ENCODE measurements around the gene SNRNP200.

The SNRNP200 gene

DNA sequence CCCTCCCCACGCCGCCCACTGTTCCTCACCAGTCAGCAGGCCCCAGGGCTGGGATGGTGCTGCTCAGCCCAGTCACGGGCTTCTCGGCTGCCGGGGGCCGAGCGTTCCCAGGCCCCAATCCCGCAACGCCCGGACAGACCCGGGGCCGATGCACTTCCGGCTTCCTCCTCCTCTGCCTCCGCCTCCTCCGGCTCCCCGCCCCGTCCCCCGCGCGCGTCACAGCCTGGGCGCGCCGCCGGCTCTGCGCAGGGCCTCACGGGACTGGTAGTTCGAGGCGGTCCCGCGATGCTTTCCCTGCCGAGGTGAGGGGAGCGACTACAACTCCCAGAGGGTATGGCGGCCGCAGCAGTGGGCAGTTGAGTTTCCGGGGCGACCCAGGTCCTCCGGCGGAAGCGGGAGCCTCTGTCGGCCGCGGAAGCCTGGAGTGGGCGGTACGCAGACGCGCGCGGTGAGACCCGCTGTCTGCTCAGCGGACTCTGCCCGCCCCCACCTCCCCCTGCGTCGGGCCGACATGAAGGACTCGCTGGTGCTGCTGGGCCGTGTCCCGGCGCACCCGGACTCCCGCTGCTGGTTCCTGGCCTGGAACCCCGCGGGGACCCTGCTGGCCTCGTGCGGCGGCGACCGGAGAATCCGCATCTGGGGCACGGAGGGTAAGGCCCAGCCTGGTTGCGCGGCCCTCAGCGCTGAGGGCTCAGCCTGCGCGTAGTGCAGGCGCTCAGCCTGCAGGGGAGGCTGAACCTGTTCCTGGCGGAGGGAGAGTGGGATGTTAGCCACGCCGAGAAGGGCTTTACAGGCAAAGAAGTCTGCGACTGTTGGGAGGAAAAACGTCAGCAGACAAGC lies 39.3 kb downstream of the SNRNP200 start, which contains the start of the genes CIAO1 and TMEM127:
Gene CIAO1 (plus strand): TSS at position 386 of the 840 bp plus-strand sequence. CDS start 126 bp downstream, at position 512.
Gene TMEM127 (minus strand): TSS at position 158 of the 840 bp plus-strand sequence. CDS start 616 bp downstream, outside the sequence.
- Histone ChIP-seq H3K4me1 (ENCODE audit: low read length) (peaks cover 26% of the 10 kb centered on the region), H2AFZ (ENCODE audit: low read length) (peak within 1 kb of the TSS; percentile 91), H3K4me3 (ENCODE audit: low read length) (peak within 1 kb of the TSS; percentile 100)

DNA sequence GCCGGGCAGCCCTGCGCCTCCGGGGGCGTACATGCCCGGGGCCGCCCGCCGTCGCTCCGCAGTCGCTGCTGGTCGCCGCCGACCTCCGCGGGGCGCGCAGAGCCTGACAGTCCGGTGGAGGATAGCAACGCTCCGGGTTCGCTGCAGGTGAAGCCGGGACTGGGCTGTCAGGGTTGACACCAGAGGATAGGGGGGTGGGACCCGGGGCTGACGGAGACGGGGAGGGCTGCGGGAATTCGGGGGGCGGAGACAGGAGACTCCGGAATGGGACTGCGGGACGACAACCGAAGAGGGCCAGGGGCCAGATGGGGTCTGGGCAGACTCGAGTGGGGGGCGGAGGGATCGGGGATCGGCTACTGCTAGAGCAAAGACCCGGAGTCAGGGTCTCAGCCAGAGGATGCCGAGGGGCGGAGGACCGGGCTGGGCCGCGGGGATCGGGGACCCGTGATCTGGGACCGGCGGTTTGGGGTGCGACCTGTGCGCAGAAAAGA lies 40.0 kb downstream of the SNRNP200 start:
- peak overlapping the region; percentile 71 for H2AFZ ChIP-seq (ENCODE audit: low read length)
- H3K36me3 ChIP-seq (replicated peaks; ENCODE audit: insufficient read depth, low read length) = peaks cover 11% of the 10 kb centered on the region; the same call in 1 of the 2 replicates
- H3K4me1 ChIP-seq (ENCODE audit: low read length) = peaks cover 33% of the 10 kb centered on the region
- DNase-seq = peak; percentile 15
- H3K9me3 ChIP-seq (replicated peaks; ENCODE audit: insufficient read depth, low read length) = no peaks in the 10 kb centered on the region
- H3K27ac ChIP-seq (ENCODE audit: low read length) = peak overlapping the region; percentile 49; the same call in 1 of the 2 replicates
- peak overlapping the region; percentile 87 for H3K9ac ChIP-seq (ENCODE audit: low read length)
- TF ChIP-seq, protein P1, sequence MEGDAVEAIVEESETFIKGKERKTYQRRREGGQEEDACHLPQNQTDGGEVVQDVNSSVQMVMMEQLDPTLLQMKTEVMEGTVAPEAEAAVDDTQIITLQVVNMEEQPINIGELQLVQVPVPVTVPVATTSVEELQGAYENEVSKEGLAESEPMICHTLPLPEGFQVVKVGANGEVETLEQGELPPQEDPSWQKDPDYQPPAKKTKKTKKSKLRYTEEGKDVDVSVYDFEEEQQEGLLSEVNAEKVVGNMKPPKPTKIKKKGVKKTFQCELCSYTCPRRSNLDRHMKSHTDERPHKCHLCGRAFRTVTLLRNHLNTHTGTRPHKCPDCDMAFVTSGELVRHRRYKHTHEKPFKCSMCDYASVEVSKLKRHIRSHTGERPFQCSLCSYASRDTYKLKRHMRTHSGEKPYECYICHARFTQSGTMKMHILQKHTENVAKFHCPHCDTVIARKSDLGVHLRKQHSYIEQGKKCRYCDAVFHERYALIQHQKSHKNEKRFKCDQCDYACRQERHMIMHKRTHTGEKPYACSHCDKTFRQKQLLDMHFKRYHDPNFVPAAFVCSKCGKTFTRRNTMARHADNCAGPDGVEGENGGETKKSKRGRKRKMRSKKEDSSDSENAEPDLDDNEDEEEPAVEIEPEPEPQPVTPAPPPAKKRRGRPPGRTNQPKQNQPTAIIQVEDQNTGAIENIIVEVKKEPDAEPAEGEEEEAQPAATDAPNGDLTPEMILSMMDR (IDR thresholded peaks at IDR 0.05; ENCODE audit: low read length) = no peak
- TF ChIP-seq EZH2phosphoT487 (IDR thresholded peaks at IDR 0.05; ENCODE audit: low read length) (no peak), EZH2 (optimal IDR thresholded peaks at IDR 0.05; ENCODE audit: low read depth, low read length) (no peak)
- H3F3A ChIP-seq (ENCODE audit: insufficient read depth, low read length) = peaks cover 16% of the 10 kb centered on the region
- H3K9me2 ChIP-seq (replicated peaks; ENCODE audit: insufficient read depth, low read length) = no peaks in the 10 kb centered on the region
- H4K20me1 ChIP-seq (ENCODE audit: insufficient read depth, low read length) = no peaks in the 10 kb centered on the region
- peaks cover 81% of the 10 kb centered on the region for H3K79me2 ChIP-seq (ENCODE audit: low read length)
- no peaks in the 10 kb centered on the region for H3K27me3 ChIP-seq (replicated peaks; ENCODE audit: insufficient read depth, low read length)
- H3K4me3 ChIP-seq (ENCODE audit: low read length) = peak overlapping the region; percentile 100
- peak overlapping the region; percentile 91; the same call in 1 of the 2 replicates for H3K4me2 ChIP-seq (ENCODE audit: low read depth, low read length)

More for the DNA sequence above, 39.3 kb downstream of the SNRNP200 start, which contains the start of the genes CIAO1 and TMEM127:
- Histone ChIP-seq H3K27me3 (replicated peaks; ENCODE audit: insufficient read depth, low read length) (no peaks in the 10 kb centered on the region), H4K20me1 (ENCODE audit: insufficient read depth, low read length) (no peaks in the 10 kb centered on the region), H3K9me2 (replicated peaks; ENCODE audit: insufficient read depth, low read length) (no peaks in the 10 kb centered on the region), H3K27ac (ENCODE audit: low read length) (peak within 1 kb of the TSS; percentile 60; the same call in 1 of the 2 replicates), H3K4me2 (ENCODE audit: low read depth, low read length) (peak within 1 kb of the TSS; percentile 91), H3F3A (ENCODE audit: insufficient read depth, low read length) (peaks cover 9% of the 10 kb centered on the region), H3K36me3 (replicated peaks; ENCODE audit: insufficient read depth, low read length) (peaks cover 11% of the 10 kb centered on the region; the same call in 1 of the 2 replicates), H3K9me3 (replicated peaks; ENCODE audit: insufficient read depth, low read length) (no peaks in the 10 kb centered on the region), H3K9ac (ENCODE audit: low read length) (peak within 1 kb of the TSS; percentile 87), H3K79me2 (ENCODE audit: low read length) (peaks cover 76% of the 10 kb centered on the region)
- TF ChIP-seq, protein P1 (IDR thresholded peaks at IDR 0.05; ENCODE audit: low read length) = peak; percentile 51
- TF ChIP-seq EZH2 (optimal IDR thresholded peaks at IDR 0.05; ENCODE audit: low read depth, low read length) = no peak
- TF ChIP-seq EZH2phosphoT487 (IDR thresholded peaks at IDR 0.05; ENCODE audit: low read length) = no peak
- peak; percentile 98 for DNase-seq

DNA sequence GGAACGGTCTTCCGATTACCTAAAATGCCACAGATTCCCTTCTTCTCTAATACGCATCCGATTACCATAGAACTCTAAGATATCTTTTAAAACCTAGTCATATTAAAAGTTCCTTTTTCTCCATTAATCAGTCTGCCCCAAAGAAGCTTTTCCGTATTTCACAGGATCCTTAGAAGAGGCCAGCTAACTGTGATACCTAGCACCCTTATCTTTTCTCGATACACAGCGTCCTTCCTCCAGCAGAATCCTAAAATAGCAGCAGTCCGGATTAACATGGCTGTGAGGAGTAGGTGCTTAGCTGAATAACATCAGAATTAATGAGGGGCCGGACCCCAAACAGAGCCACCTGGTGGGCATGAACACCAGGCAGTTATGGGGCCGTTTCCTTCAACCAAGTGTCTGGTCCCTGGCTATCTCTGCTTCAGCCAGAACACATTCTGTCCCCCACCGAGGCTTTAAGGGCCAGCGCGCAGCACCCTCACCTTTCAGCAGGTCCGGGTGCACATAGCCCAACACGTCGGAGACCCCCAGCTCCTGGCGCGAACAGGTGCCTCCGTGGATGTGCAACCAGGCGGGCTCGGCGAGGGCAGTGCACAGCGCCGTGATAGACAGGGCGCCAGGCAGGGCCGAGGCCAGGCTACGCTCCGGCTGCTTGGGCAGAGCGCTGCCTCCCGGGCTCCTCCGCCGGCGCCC lies 40.5 kb downstream of the SNRNP200 start:
- H3K9ac ChIP-seq (ENCODE audit: low read length) = peak overlapping the region; percentile 87
- peak overlapping the region; percentile 100 for H3K4me3 ChIP-seq (ENCODE audit: low read length)
- TF ChIP-seq, protein P1 (IDR thresholded peaks at IDR 0.05; ENCODE audit: low read length) = peak; percentile 52
- no peak for TF ChIP-seq EZH2phosphoT487 (IDR thresholded peaks at IDR 0.05; ENCODE audit: low read length)
- peak; percentile 37 for DNase-seq
- H3K9me3 ChIP-seq (replicated peaks; ENCODE audit: insufficient read depth, low read length) = no peaks in the 10 kb centered on the region
- no peak overlapping the region for H2AFZ ChIP-seq (ENCODE audit: low read length)
- no peaks in the 10 kb centered on the region for H3K9me2 ChIP-seq (replicated peaks; ENCODE audit: insufficient read depth, low read length)
- peak overlapping the region; percentile 91 for H3K4me2 ChIP-seq (ENCODE audit: low read depth, low read length)
- H3F3A ChIP-seq (ENCODE audit: insufficient read depth, low read length) = peaks cover 22% of the 10 kb centered on the region
- no peak overlapping the region for H3K27ac ChIP-seq (ENCODE audit: low read length)
- H4K20me1 ChIP-seq (ENCODE audit: insufficient read depth, low read length) = no peaks in the 10 kb centered on the region
- peaks cover 87% of the 10 kb centered on the region for H3K79me2 ChIP-seq (ENCODE audit: low read length)
- H3K27me3 ChIP-seq (replicated peaks; ENCODE audit: insufficient read depth, low read length) = no peaks in the 10 kb centered on the region
- peaks cover 11% of the 10 kb centered on the region; the same call in 1 of the 2 replicates for H3K36me3 ChIP-seq (replicated peaks; ENCODE audit: insufficient read depth, low read length)
- H3K4me1 ChIP-seq (ENCODE audit: low read length) = peaks cover 39% of the 10 kb centered on the region
